AG04450 (cell line): Measurements from ENCODE around the gene TMTC1. TPM values are rescaled to one million over a fixed set of nuclear protein-coding genes. Genes with fewer than 3 reads are reported as not detected.

Experiments used
- CTCF ChIA-PET: fragments of 300-600, 350-600 bp; formaldehyde crosslinking; extraction: SDS; loops from one replicate; lab custom pipeline; 2022; ENCODE audit warnings: antibody characterized with exemption, inconsistent platforms; lab: Charles Lee
- POLR2A ChIA-PET: fragments of 350-600 bp; formaldehyde crosslinking; extraction: SDS; loops from one replicate; lab custom pipeline; 2021; ENCODE audit warnings: antibody characterized with exemption, inconsistent platforms; lab: Yijun Ruan, JAX
- DNase-seq: peaks from one replicate; pipeline ENCODE4 v3.0.0-alpha.2; 2011; ENCODE audit warnings: low read depth, low spot score
- H3K27ac ChIP-seq: one replicate; pipeline ENCODE4 v1.5.1; 2012; ENCODE audit warnings: low read depth, low read length, control low read depth
- H3K27me3 ChIP-seq: one replicate; pipeline ENCODE4 v1.6.0; 2012; ENCODE audit warnings: low read length; ENCODE audit not compliant: control insufficient read depth, insufficient read depth
- H3K4me3 ChIP-seq: 2 replicates; pipeline ENCODE4 v1.5.1; 2011; ENCODE audit warnings: mild to moderate bottlenecking, low read depth, low read length, control low read depth
- H3K9me3 ChIP-seq: 2 replicates; pipeline ENCODE4 v1.5.1; 2012; ENCODE audit warnings: low read length; ENCODE audit not compliant: control insufficient read depth, insufficient read depth
- CTCF ChIP-seq: IDR thresholded peaks from 2 replicates; pipeline ENCODE4 v1.5.1; 2011; ENCODE audit warnings: low read depth, low read length, control low read depth, inconsistent platforms
- polyA minus RNA-seq: library from RNA; depleted of rRNA, polyadenylated mRNA; stranded (reverse); fragments of >200 nt; gene quantifications from 2 replicates; pipeline ENCODE4 v1.2.3, GENCODE V29; 2011; rRNA and poly(A)+ RNA removed
- polyA plus RNA-seq: library from polyadenylated mRNA; depleted of rRNA; stranded (reverse); fragments of >200 nt; gene quantifications from 2 replicates; pipeline ENCODE4 v1.2.3, GENCODE V29; 2011; rRNA removed

TMTC1 gene
- 59.8 and 66.8 TPM in 2 replicates for polyA plus RNA-seq
- polyA minus RNA-seq, result 127 and 131 TPM in 2 replicates

- DNase-seq, result no peak
- peak within 1 kb of the TSS; percentile 86 for H3K27ac ChIP-seq
- no peaks in the 10 kb centered on the region for H3K9me3 ChIP-seq
- POLR2A ChIA-PET, result interaction anchor here (0.5 to 1.5 kb wide), 2 partner anchors 40 to 838 kb away, joined by 5 to 6 read pairs; no protein-coding TSS in a partner anchor
- H3K27me3 ChIP-seq, result peaks cover 6% of the 10 kb centered on the region
- peak within 1 kb of the TSS; percentile 88 for H3K4me3 ChIP-seq
- TF ChIP-seq CTCF, result no peak
- CTCF ChIA-PET, result no interaction called here
Measured at GRCh38 chr12:29783773-29784666, at the start of gene TMTC1. TSS of gene TMTC1 (minus strand) at chr12:29783942. CDS start at chr12:29783751, 191 bp downstream.

- no peak for TF ChIP-seq CTCF
- POLR2A ChIA-PET, result no interaction called here
- DNase-seq, result no peak
- Histone ChIP-seq H3K9me3 (no peaks in the 10 kb centered on the region; the same call in 1 of the 2 replicates), H3K27me3 (no peaks in the 10 kb centered on the region), H3K4me3 (no peak overlapping the region), H3K27ac (no peak overlapping the region)
- CTCF ChIA-PET, result no interaction called here
Measured at GRCh38 chr12:29831173-29831572, 47.4 kb upstream of the TMTC1 start.

GRCh38 chr12:29830391-29830790, 46.6 kb upstream of the TMTC1 start:
- POLR2A ChIA-PET, result no interaction called here
- CTCF ChIA-PET, result no interaction called here
- Histone ChIP-seq H3K9me3 (no peaks in the 10 kb centered on the region; the same call in 1 of the 2 replicates), H3K27ac (no peak overlapping the region), H3K27me3 (no peaks in the 10 kb centered on the region), H3K4me3 (no peak overlapping the region)
- no peak for TF ChIP-seq CTCF
- DNase-seq, result no peak

- Histone ChIP-seq H3K9me3 (no peaks in the 10 kb centered on the region), H3K4me3 (no peak overlapping the region), H3K27ac (no peak overlapping the region), H3K27me3 (no peaks in the 10 kb centered on the region)
- TF ChIP-seq CTCF, result no peak
- DNase-seq, result no peak
- ChIA-PET CTCF (no interaction called here), POLR2A (no interaction called here)
Measured at GRCh38 chr12:29818916-29819623, 35.3 kb upstream of the TMTC1 start.
